ENCODE measurements around the gene NECTIN1. TPM values are rescaled to one million over a fixed set of nuclear protein-coding genes. Genes with fewer than 3 reads are reported as not detected.

NECTIN1 gene
- total and polyA plus RNA-seq, 2 of the 13 experiments (the other 11 are each of a cell fraction or from before 2014, with no cell fraction given), result 3.9 to 7.3 TPM

DNA sequence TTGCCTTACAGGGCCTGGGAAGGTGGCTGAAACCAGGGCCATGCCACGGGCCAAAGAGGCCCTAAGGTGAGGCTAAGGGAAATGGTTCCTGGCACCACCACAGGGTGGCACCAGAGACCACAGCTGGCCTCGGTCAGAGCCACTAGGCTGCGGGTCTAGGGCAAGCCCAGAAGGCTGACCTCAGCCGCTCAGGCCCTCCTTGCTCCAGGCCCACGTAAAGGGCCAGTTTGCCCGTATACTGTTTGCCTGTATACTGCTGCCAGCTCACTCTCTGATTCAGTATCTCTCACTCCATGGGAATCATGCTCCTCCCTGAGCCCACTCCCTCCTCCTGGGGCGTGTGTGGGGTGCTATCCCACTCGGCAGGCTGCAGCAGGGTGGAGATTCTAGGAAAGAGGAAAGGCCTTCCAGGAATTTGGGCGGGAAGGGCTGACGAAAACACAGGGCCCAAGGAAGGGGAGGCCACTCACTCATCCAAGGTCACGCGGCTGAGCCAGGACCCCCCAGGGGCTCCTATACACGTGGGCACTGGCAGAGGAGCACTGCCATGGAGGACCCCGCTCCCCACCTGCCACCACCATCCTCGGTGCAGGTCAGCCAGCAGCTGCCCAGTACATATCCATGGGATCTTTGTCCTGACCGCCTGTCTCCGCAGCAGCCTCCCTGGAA is 62.4 kb downstream of the NECTIN1 start (continued):
- TF ChIP-seq AKAP8 (CRISPR knock-in tag; IDR thresholded peaks at IDR 0.05), result no peak
- TF ChIP-seq, protein P1, sequence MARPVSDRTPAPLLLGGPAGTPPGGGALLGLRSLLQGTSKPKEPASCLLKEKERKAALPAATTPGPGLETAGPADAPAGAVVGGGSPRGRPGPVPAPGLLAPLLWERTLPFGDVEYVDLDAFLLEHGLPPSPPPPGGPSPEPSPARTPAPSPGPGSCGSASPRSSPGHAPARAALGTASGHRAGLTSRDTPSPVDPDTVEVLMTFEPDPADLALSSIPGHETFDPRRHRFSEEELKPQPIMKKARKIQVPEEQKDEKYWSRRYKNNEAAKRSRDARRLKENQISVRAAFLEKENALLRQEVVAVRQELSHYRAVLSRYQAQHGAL (CRISPR knock-in tag; IDR thresholded peaks at IDR 0.05; ENCODE audit: not compliant biosample characterization), result no peak
- TF ChIP-seq, protein P2, sequence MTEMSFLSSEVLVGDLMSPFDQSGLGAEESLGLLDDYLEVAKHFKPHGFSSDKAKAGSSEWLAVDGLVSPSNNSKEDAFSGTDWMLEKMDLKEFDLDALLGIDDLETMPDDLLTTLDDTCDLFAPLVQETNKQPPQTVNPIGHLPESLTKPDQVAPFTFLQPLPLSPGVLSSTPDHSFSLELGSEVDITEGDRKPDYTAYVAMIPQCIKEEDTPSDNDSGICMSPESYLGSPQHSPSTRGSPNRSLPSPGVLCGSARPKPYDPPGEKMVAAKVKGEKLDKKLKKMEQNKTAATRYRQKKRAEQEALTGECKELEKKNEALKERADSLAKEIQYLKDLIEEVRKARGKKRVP (CRISPR knock-in tag; IDR thresholded peaks at IDR 0.05), result no peak
- no peak for TF ChIP-seq IRF2 (CRISPR knock-in tag; IDR thresholded peaks at IDR 0.05)
- no peak for TF ChIP-seq DNMT3B (CRISPR knock-in tag; conservative IDR thresholded peaks at IDR 0.05)
- TF ChIP-seq FOXK1 (CRISPR knock-in tag; IDR thresholded peaks at IDR 0.05; ENCODE audit: borderline replicate concordance, low read depth), result no peak
- TF ChIP-seq, protein P3, sequence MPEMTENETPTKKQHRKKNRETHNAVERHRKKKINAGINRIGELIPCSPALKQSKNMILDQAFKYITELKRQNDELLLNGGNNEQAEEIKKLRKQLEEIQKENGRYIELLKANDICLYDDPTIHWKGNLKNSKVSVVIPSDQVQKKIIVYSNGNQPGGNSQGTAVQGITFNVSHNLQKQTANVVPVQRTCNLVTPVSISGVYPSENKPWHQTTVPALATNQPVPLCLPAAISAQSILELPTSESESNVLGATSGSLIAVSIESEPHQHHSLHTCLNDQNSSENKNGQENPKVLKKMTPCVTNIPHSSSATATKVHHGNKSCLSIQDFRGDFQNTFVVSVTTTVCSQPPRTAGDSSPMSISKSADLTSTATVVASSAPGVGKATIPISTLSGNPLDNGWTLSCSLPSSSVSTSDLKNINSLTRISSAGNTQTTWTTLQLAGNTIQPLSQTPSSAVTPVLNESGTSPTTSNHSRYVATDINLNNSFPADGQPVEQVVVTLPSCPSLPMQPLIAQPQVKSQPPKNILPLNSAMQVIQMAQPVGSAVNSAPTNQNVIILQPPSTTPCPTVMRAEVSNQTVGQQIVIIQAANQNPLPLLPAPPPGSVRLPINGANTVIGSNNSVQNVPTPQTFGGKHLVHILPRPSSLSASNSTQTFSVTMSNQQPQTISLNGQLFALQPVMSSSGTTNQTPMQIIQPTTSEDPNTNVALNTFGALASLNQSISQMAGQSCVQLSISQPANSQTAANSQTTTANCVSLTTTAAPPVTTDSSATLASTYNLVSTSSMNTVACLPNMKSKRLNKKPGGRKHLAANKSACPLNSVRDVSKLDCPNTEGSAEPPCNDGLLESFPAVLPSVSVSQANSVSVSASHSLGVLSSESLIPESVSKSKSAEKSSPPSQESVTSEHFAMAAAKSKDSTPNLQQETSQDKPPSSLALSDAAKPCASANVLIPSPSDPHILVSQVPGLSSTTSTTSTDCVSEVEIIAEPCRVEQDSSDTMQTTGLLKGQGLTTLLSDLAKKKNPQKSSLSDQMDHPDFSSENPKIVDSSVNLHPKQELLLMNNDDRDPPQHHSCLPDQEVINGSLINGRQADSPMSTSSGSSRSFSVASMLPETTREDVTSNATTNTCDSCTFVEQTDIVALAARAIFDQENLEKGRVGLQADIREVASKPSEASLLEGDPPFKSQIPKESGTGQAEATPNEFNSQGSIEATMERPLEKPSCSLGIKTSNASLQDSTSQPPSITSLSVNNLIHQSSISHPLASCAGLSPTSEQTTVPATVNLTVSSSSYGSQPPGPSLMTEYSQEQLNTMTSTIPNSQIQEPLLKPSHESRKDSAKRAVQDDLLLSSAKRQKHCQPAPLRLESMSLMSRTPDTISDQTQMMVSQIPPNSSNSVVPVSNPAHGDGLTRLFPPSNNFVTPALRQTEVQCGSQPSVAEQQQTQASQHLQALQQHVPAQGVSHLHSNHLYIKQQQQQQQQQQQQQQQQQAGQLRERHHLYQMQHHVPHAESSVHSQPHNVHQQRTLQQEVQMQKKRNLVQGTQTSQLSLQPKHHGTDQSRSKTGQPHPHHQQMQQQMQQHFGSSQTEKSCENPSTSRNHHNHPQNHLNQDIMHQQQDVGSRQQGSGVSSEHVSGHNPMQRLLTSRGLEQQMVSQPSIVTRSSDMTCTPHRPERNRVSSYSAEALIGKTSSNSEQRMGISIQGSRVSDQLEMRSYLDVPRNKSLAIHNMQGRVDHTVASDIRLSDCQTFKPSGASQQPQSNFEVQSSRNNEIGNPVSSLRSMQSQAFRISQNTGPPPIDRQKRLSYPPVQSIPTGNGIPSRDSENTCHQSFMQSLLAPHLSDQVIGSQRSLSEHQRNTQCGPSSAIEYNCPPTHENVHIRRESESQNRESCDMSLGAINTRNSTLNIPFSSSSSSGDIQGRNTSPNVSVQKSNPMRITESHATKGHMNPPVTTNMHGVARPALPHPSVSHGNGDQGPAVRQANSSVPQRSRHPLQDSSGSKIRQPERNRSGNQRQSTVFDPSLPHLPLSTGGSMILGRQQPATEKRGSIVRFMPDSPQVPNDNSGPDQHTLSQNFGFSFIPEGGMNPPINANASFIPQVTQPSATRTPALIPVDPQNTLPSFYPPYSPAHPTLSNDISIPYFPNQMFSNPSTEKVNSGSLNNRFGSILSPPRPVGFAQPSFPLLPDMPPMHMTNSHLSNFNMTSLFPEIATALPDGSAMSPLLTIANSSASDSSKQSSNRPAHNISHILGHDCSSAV (CRISPR knock-in tag; IDR thresholded peaks at IDR 0.05; ENCODE audit: borderline replicate concordance), result no peak
- TF ChIP-seq SETDB1 (CRISPR knock-in tag; IDR thresholded peaks at IDR 0.05; ENCODE audit: borderline replicate concordance), result no peak
- no peak for TF ChIP-seq ZNF841 (CRISPR knock-in tag; IDR thresholded peaks at IDR 0.05; ENCODE audit: borderline replicate concordance)
- no peak for TF ChIP-seq GABPA (IDR thresholded peaks at IDR 0.05; ENCODE audit: low read depth, low read length)
- TF ChIP-seq GABPA (CRISPR knock-in tag; IDR thresholded peaks at IDR 0.05; ENCODE audit: low read depth), result no peak
- TF ChIP-seq ZNF329 (CRISPR knock-in tag; IDR thresholded peaks at IDR 0.05; ENCODE audit: low read depth), result no peak
- 0 out of 2 replicates have a peak, but pooled peaks have one; percentile 14 for TF ChIP-seq ARNTL (CRISPR knock-in tag; IDR thresholded peaks at IDR 0.05)
- 0 out of 2 replicates have a peak, but pooled peaks have one; percentile 17 for TF ChIP-seq FOXO1 (CRISPR knock-in tag; IDR thresholded peaks at IDR 0.05)
- TF ChIP-seq U2AF1 (optimal IDR thresholded peaks at IDR 0.05; ENCODE audit: low read depth, low read length), result no peak
- TF ChIP-seq EEA1 (CRISPR knock-in tag; IDR thresholded peaks at IDR 0.05; ENCODE audit: borderline replicate concordance), result 0 out of 2 replicates have a peak, but pooled peaks have one; percentile 42
- TF ChIP-seq SPEN (CRISPR knock-in tag; IDR thresholded peaks at IDR 0.05; ENCODE audit: low read depth), result peak; percentile 38; the same call in 1 of the 2 replicates

Data from HepG2 (cell line).